NCI-H128 (cell line): ENCODE results near the gene RALGAPA2.
A peak's percentile ranks its signal among the peaks of the same experiment; 100 is the strongest.

Experiments used
- DNase-seq: peaks from one replicate; lab custom pipeline; 2025; ENCODE audit not compliant: unreplicated experiment; lab: John Stamatoyannopoulos, UW

RALGAPA2 gene

DNA sequence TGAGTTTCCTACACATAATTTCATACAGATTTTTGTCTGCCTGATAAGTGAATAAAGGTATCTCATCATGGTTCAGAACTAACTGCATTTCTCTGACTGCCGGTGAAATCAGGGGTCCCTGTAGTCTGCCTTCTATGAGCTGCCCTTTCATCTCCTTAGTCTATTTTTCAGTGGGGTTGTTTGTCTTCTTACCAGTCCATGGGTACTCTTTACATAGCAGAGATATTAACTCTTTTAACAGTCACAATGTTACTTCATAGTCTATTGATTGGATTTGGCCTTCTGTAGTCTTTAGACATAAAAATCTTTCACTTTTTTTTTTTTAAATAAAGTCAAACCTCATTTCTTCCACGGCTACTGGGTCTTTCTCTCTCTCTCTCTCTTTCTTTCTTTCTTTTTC lies 79.8 kb downstream of the RALGAPA2 start:
- no peak for DNase-seq

DNA sequence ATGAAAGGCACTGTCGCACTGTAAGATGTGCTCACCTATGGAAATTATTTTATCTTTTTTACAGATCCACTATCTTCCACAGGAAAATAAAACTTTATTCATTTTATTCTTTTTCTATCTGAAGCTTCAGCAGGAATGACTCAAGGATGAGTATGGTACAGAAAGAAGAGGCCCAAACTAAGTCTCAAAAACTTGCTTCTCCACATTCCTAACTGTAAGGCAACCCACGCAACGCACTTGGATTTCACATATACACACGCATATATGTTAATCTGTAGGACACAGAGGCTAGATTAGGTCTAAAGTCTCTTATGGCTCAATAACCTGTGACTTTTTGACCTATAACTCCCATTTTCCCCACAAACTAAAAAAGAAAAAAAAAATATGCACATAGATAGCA lies 81.9 kb downstream of the RALGAPA2 start:
- DNase-seq, result no peak

DNA sequence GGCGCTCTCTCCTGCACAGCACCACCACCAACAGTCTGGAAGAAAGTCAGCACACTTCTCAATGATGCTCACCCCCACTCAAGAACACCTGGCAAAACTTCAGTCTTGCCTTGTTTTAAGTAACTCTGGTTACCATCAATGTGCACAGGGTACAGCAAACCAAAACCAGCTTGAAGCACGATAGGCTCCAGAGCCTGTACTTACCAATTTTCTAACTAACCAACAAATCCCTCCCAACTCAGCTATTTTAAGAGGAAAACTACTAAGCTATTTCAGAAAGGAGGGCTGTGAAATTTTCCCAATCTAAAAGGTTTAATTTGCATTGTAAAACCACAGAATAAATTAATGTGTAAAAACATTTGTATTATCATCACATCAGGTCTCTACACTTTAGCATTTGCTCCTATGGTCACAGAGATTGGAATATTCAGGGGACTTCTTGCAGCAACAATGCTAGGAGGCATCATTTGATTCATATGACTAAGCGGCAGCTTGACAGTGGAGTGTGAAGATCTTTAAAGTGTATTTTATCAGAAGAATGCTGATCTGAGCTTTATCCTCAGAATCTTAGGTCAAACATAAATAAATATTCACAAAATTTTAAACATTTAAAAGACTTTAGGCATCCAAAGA lies 82.8 kb downstream of the RALGAPA2 start:
- DNase-seq, result no peak

DNA sequence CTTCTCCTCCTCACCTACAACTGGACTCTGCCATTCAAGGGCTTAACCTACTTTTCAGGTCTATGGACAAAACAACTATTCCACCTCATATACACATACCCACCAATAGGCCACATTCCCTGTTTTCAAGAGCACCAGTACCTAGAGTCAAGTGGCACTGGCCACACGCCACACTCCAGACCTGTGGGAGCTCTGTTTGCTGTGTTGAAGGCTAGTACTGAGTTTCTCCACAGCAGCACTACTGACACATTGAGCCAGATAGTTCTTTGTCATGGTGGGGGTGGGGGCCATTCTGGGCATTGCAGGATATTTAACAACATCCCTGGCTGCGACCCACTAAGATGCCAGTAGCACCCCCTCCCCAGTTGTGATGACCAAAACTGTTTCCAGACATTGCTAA lies 84.1 kb downstream of the RALGAPA2 start:
- DNase-seq, result no peak

DNA sequence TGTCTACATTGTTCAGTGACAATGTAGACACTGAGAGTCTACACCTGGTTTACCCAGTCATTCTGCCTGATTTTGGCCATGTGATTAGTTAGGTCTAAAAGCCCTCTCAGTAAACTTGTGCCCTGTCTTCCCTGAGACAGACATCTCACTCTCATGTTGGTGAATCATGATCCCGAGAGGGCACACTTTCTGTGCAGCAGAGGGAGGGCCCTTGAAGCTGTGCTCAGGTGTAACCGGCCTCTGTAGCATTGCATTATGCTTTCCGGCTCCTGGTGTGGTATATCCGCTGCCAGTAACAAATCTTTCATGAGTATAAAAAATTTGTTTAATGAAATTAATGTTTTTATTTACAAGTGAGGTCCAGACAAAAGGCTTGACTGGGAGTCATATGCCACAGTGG lies 85.0 kb downstream of the RALGAPA2 start:
- DNase-seq, result no peak

DNA sequence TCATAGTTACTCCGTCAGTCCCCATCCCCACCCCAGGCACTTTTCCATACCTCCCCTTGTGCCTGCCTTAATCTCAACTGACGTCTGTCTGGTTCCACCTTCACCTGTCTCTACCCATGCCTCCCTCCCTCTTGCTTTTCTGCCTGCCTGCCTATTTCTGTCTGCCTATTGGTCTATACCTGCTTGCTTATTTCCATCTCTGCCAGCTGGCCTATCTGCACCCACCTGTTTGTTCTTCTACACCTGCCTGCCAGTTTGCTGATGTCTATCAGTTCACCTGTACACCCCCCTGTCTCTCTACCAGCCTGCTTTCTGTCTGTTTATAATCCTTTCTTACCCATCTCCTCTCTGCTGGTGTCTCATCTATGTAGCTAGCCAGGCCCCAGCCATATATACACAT lies 87.5 kb downstream of the RALGAPA2 start:
- DNase-seq, result no peak

DNA sequence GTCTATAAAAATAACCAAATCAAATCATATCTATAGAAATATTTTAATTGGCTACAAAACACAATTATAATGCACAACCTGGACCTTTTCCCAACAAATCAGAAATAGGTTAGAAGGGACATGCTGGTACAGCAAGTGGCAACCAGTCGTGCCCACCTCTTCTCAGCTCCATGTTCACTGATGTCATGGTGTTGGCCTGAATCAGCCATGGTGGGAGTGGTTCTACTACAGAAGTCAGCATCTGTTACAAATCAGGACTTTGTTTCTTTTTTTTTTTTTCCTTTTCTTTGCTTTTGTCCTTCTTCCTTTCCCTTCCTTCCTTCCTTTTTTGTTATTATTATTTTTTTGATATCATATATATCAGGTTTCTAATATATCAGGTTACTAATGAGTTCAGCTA lies 91.2 kb downstream of the RALGAPA2 start:
- no peak for DNase-seq

DNA sequence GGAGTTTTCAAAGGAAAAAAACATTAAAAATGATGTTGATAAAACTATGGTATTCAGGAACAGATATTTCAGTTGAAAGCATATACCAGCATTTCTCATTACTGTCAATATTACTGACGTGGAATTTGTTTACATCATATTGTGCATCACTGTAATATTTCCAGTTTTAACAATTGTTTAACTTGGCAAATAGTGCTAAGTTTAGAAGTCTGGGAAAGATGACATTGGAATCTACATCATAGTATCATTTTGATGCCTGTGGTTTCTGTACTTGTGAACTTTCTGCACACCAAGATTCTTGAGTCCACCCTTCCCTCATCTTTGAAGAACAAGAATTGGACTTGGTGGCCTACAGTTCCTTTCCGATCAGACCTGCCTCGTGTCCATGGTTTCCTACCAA lies 98.1 kb downstream of the RALGAPA2 start:
- no peak for DNase-seq

DNA sequence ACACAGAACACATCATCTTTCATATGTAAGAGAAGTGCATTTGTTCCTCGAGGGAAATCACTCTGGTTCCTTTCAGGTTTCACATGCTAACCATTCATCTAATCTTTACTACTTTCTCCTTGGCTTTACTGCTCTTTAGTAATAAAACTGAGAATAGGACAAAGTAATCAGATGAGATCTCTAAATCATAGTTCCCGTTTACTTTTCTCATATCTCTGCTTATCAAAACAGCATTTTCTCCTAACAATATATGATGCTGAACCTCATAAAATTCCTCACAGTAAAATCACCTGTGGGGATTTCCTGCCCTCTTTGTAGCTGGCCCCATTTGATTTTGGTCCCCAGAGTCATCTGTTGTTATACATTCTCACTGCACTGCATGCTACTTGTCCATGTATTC lies 100.2 kb downstream of the RALGAPA2 start:
- DNase-seq, result no peak

DNA sequence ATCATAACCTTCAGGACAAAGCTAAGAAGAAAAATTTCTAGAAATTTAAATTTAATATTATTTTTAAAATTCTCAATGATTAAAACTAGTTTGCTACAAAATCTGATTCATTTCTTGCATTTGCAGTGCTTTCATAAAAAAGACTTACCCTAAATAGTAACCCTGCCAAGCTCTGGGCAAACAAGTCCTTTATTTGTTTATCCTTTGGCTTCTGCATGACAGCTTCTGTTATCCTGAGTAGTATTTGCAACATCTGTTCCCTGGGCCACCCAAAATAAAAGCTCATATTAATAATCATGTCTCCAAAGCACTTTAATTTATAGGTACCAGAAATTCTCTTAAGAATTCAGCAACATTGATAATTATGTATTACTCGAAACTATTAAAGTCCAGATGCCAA lies 101.3 kb downstream of the RALGAPA2 start:
- DNase-seq, result no peak

DNA sequence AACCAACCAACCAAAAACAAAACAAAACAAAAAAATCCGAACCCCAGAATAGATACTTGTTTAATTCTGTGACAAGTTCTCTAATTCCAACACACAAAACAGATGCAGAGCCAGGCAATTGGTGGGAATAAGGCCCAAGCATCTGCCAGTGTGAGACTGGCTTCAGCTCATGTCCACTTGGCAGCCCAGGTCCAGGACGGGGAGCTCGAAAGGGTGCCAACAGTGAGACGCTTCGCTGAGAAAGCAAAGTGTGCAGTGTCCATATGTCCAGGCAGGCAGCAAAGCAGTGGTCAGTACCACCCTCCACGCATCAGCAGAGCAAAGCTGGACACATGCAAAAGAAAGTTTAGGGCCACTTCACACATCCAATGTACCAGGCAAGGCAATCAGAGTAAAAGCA lies 102.9 kb downstream of the RALGAPA2 start:
- DNase-seq, result no peak

DNA sequence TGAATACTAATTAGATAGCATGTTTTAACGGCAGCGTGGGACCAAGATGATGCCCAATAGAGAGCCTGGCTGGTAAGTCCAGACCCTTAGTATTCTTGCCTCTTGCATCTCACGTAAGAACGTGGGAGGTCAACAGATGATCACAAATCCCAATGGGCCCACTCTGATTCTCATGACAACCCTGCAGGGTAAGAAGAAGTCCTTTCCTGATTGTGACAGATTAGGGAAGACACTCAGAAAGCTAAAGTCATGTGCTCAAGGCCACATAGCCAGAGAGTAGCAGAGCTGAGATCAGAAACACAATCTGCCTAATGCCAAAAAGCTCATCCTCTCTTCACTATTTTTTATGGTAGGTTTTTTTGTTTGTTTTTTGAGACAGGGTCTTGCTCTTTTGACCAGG lies 103.8 kb downstream of the RALGAPA2 start:
- no peak for DNase-seq

DNA sequence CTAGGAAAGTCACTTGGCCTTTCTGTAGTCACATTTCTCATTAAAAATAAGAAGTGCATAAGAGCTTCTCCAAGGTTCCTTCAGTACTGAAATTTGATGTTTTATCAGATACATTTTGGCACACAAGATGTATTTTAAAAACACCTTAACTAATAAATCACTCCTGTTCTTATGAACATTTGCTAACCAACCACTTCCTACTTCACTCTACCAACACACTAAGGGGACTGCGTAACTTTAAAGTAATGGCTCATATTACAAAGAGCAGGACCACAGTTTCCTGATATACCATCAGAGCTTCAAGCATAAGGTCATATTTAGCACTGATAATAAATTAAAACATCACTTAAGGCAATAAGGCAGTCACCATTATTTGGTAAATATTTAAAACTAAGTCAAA lies 104.4 kb downstream of the RALGAPA2 start:
- DNase-seq, result no peak

DNA sequence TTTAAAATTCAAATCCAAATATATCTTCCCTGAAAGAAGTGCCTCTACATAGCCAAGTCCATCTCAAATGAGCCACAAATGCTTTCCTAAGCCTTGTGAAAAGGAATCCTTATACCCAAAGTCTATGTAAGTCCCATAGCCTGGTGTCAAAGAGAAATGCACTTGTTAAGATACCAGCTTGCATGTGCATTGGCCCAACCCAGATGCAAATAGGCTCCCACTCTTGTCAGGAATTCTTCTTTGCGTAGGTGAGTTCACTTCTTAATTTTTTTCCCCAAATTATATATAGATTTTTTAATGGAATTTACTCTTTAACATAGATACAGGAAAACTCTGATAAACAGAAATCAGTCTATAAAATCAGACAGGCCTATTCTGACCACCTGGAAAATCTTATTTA lies 105.6 kb downstream of the RALGAPA2 start:
- no peak for DNase-seq

DNA sequence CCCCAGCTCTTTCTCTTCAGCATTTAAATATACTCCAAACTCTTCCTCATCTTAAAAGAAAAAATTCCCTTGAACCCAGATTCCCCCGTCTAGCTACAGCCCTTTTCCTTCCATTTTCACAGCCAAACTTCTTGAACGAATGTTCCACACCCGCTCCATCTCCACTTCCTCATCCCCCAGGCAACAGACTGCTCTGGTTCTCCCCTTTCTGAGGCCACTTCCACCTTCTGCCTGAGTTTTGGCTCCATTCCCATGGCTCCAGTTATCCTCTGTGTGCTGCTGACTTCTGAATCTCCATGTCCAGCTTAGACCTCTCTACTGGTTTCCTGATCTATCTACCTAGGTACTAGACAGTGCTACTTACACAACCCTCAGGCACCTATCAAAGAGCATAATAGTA lies 106.4 kb downstream of the RALGAPA2 start:
- no peak for DNase-seq

DNA sequence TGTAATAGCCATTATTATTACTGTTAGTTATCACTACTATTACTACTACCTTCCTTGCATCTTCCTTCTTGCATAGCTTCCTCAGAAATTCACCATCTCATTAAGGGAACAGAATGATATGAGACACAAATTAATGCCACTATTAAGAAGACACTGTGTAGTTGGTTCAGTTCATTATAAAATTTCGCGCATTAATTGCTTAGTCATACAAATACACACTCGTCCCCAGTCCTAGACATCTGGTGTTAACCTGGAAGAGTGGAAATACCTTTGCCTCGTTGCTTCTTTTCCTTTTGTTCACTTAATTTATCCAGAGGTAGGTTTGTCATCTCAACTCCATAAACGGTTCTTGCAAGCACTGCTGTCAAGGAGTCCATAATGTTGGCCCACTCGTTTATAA lies 107.5 kb downstream of the RALGAPA2 start:
- DNase-seq, result no peak

DNA sequence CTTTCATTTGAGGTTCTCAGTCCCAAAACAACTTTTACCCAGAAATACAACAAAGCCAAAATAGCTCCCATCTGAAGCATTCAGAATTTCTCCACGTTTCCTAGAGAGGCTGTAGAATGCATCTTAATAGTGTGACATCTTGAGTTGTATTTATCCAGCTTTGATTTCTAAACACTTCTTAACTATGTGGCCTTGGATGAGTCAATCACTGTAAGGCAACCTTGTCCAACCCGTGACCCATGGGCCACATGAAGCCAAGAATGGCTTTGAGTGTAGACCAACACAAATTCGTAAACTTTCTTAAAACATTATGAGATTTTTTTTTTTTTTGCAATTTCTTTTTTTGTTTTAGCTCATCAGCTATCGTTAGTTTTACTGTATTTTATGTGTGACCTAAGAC lies 108.1 kb downstream of the RALGAPA2 start:
- no peak for DNase-seq

DNA sequence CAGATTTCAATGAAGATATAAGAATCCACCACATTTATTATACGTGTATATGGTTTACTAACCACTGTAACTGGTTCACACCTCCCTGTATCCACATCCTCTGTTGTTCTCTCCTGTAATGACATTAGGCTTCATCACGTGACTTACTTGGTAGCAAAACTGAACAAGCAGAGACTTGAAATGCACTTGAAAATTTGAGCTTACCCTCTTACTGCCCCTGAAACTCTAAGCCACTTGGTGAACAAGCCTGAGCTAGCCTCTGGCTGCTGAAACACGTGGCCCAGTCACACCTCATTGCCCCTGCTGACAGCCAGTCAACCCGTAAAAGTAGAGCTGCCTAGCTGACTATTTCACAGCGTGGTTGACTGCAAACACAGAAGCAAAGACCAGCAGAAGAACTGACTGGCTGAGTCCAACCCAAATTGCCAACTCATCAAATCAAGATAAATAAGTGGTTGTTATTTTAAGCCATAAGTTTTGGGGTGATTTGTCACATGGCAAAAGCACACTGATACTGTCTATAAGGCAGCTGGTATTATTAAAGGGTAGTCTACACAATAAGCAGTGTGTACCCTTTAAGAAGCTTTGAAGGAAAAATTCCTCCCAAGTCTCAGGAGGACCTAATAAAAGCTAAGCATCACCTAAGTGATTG lies 109.0 kb downstream of the RALGAPA2 start:
- DNase-seq, result peak; percentile 83

DNA sequence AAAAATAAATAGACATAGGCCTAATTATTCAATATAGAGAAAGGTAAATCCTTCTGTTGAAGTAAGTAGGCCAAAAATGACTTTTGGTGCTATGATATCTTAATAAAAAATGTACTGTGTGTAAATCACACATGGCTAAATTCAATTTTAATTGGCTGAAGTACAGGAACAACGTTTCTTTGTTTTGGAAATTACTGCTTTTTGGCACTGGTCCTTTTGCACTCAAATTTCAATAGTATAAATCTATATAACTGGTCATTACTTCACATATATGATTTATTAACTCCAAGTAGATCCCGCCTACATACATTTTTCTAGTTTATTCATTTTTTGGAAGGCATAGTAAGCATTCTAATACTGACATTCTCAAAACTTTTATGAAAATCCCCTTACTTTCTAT lies 114.5 kb downstream of the RALGAPA2 start:
- DNase-seq, result no peak

DNA sequence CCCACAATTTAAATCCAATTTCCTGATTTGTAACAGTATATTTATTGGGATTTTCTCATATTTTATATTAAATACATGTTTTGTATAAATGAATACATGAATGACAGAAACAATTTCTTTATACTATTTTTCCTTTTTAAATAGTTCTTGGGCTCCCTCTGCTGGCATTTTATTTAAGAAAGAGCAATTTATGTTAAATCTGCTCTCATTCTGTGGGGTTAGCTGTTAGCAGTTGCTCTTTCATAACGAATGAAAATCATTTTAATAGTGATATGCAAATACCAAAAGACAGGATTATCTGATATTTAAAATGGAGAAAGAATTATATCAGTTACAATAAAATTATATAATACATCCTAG lies 118.3 kb downstream of the RALGAPA2 start:
- DNase-seq, result no peak

DNA sequence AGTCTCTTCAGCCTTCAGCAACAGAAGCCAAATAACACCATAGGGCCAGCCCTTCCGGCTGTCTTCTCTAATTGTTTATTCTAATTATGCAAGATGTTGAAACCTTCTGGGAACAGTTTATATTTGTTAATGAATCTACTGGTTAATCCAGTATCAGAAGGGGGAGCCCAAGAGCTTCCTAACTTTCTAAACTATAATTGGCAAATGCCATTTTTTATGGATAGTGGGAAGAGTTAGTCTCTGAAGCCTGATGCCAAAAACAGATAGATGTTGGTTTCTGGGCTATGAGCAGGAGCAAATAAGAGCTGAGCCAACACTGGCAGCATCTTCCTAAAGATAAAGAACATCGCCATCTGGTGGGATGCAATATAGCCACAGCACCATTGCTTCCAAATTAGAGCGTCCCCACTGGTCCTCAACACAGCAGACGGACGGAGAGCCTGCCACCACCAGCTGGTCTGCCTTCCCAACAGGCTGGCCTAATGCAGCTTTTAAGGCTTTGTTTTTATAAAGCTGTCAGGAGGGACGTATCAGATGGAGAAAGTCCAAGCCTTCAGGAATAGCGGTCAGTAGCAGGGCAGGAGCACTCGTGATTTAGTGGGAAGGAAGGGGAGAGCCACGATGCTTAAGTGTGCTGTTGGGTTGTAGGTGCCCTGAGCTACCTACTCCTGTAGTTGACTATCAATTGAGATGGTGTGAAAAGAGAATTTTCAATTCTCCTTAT lies 118.8 kb downstream of the RALGAPA2 start:
- DNase-seq, result peak; percentile 23

DNA sequence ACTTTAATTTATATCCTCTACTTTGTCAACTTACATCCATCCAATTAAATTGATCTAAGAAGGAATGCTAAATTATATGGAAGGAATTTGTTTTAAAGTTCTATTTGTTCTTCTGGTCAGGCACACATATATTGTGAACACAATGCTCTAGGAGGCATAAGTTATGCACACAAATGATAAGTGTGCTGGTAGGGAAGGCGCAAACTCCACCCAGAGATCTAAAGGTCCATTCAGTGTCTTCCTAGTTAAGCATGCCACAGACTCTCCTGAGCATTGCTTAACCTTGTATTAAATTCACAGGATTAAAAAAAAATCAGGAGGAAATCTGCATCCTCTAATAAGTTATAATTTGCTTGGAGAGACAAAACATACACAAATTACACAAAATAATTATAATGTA lies 127.3 kb downstream of the RALGAPA2 start:
- no peak for DNase-seq

DNA sequence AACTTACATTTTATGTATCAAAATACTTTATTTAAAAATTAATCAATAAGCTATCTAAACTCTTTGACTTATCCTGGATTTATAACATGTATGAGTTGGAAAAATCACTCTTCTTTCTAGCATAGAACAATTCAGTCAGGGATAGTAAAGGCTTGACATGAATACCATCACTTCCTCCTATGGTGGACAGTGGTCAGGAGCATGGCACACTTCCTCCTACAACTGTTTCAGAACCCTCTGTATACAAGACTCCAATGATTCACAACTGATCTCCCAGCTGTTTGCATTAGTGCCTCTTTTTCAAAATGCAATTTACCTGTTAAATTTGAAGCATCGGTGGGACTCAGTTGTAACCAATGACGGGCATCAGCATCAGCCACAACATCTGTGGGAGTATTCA lies 129.7 kb downstream of the RALGAPA2 start:
- DNase-seq, result no peak
